NCI-H128 (cell line): ENCODE data around the gene GPR18.
"Not testable (repeated sequence)": the region's sequence is repeated elsewhere in the genome, so short reads cannot be mapped to it uniquely, and the experiment has no call there.

Experiments used
- DNase-seq: peaks from one replicate; lab custom pipeline; 2025; ENCODE audit not compliant: unreplicated experiment; lab: John Stamatoyannopoulos, UW

Gene GPR18

GRCh38 chr13:99268822-99269221 lies 10.6 kb upstream of the GPR18 start:
- DNase-seq: no peak

GRCh38 chr13:99267927-99268326 lies 9.7 kb upstream of the GPR18 start:
- no peak for DNase-seq

- DNase-seq: no peak
Measured at GRCh38 chr13:99266827-99267226, 8.6 kb upstream of the GPR18 start.

GRCh38 chr13:99265821-99266426 lies 7.7 kb upstream of the GPR18 start:
- no peak for DNase-seq

- DNase-seq: no peak
Measured at GRCh38 chr13:99265162-99265800, 7.1 kb upstream of the GPR18 start.

GRCh38 chr13:99264051-99264450 lies 5.9 kb upstream of the GPR18 start:
- no peak for DNase-seq

GRCh38 chr13:99263126-99263785 lies 5.1 kb upstream of the GPR18 start:
- no peak for DNase-seq

GRCh38 chr13:99261059-99261458 lies 2.9 kb upstream of the GPR18 start:
- DNase-seq: no peak

GRCh38 chr13:99260216-99260615 lies 2.0 kb upstream of the GPR18 start:
- no peak for DNase-seq

- no peak for DNase-seq
Measured at GRCh38 chr13:99258946-99259345, 767 bp upstream of the GPR18 start.

- no peak for DNase-seq
Measured at GRCh38 chr13:99257291-99257690, 888 bp downstream of the GPR18 start.

GRCh38 chr13:99256709-99257108 lies 1.5 kb downstream of the GPR18 start:
- no peak for DNase-seq

- DNase-seq: no peak
Measured at GRCh38 chr13:99256283-99256682, 1.9 kb downstream of the GPR18 start.

GRCh38 chr13:99255271-99255670 lies 2.9 kb downstream of the GPR18 start:
- DNase-seq: no peak

- no peak for DNase-seq
Measured at GRCh38 chr13:99254830-99255229, 3.3 kb downstream of the GPR18 start.

GRCh38 chr13:99251921-99252320 lies 6.3 kb downstream of the GPR18 start:
- DNase-seq: no peak

- no peak for DNase-seq
Measured at GRCh38 chr13:99250982-99251825, 7.0 kb downstream of the GPR18 start.

GRCh38 chr13:99249606-99250005 lies 8.6 kb downstream of the GPR18 start:
- not testable (repeated sequence) for DNase-seq

GRCh38 chr13:99249178-99249577 lies 9.0 kb downstream of the GPR18 start:
- DNase-seq: not testable (repeated sequence)

- no peak for DNase-seq
Measured at GRCh38 chr13:99246100-99246499, 12.1 kb downstream of the GPR18 start.

- DNase-seq: no peak
Measured at GRCh38 chr13:99237981-99238662, 20.1 kb downstream of the GPR18 start.
